Gastroesophageal sphincter (tissue), 4 donors: ENCODE measurements around the gene HLCS. TPM values are rescaled to one million over a fixed set of nuclear protein-coding genes. Genes with fewer than 3 reads are reported as not detected.

ENCODE experiments used
- ATAC-seq: fragments of 150-250 bp; one replicate; pipeline ENCODE4 v1.9.1; 2016; ENCODE audit warnings: mild to moderate bottlenecking, moderate library complexity
- H3K27ac ChIP-seq, 4 donors: fragments of 200-600 bp; sonication (generic) in 3 of 4; 1 replicate in 3 of 4; 2 replicates in 1 of 4; pipeline ENCODE4 v1.5.1; 2016 to 2019
- H3K27me3 ChIP-seq: fragments of 200-600 bp; sonication (generic); one replicate; pipeline ENCODE4 v1.5.1; 2019
- H3K36me3 ChIP-seq, 2 donors: fragments of 200-600 bp; sonication (generic); one replicate each; pipeline ENCODE4 v1.5.1; 2019; ENCODE audit warnings: control low read depth in 1 of 2
- H3K4me1 ChIP-seq, 3 donors: fragments of 200-600 bp; sonication (generic); 1 replicate in 2 of 3; 2 replicates in 1 of 3; pipeline ENCODE4 v1.5.1; 2016 to 2019; ENCODE audit warnings: control low read depth in 2 of 3
- H3K4me3 ChIP-seq, 2 donors: fragments of 200-600 bp; sonication (generic); one replicate each; pipeline ENCODE4 v1.5.1; 2019; ENCODE audit warnings: mild to moderate bottlenecking in 1 of 2, moderate library complexity in 1 of 2
- H3K9me3 ChIP-seq, 3 donors: fragments of 200-600 bp; sonication (generic); one replicate each; pipeline ENCODE4 v1.5.1; 2017 to 2019; ENCODE audit warnings: control low read depth in 2 of 3
- EP300 ChIP-seq: sonication (generic); formaldehyde crosslinking; IDR thresholded peaks from one replicate; pipeline ENCODE4 v1.6.1; 2017; ENCODE audit warnings: antibody characterized with exemption, mild to moderate bottlenecking
- POLR2A ChIP-seq, 2 donors: fragments of 450-650 bp; IDR thresholded peaks; one replicate each; pipeline ENCODE4 v1.6.1; 2017; ENCODE audit warnings: antibody characterized with exemption in 2 of 2, mild to moderate bottlenecking in 2 of 2, moderate library complexity in 1 of 2
- POLR2AphosphoS5 ChIP-seq: sonication (generic); formaldehyde crosslinking; IDR thresholded peaks from one replicate; pipeline ENCODE4 v1.6.1; 2017; ENCODE audit warnings: antibody characterized with exemption
- WGBS, 2 donors: methylation state at CpG; one replicate each; pipeline ENCODE4 v1.1.5; 2018; ENCODE audit warnings: low coverage in 1 of 2; 5-methylcytosine and 5-hydroxymethylcytosine counted together
- total RNA-seq, 4 donors: library from RNA; depleted of rRNA; stranded (reverse); fragments of >200 nt; gene quantifications; one replicate each; pipeline ENCODE4 v1.1.0, GENCODE V29; 2016
- TF ChIP-seq, protein P1 (sequence below), 4 experiments: fragments of 200-600 bp in 2 of 4; fragments of 450-650 bp in 2 of 4; sonication (generic) in 1 of 4; IDR thresholded peaks; one replicate each; pipeline ENCODE4 v1.5.1; 2017 to 2019; ENCODE audit warnings: antibody characterized with exemption in 4 of 4, mild to moderate bottlenecking in 2 of 4, moderate library complexity in 2 of 4

HLCS gene
- total RNA-seq, 4 donors from 2014 or later: 14.4 to 33.3 (median 24.9) TPM

DNA sequence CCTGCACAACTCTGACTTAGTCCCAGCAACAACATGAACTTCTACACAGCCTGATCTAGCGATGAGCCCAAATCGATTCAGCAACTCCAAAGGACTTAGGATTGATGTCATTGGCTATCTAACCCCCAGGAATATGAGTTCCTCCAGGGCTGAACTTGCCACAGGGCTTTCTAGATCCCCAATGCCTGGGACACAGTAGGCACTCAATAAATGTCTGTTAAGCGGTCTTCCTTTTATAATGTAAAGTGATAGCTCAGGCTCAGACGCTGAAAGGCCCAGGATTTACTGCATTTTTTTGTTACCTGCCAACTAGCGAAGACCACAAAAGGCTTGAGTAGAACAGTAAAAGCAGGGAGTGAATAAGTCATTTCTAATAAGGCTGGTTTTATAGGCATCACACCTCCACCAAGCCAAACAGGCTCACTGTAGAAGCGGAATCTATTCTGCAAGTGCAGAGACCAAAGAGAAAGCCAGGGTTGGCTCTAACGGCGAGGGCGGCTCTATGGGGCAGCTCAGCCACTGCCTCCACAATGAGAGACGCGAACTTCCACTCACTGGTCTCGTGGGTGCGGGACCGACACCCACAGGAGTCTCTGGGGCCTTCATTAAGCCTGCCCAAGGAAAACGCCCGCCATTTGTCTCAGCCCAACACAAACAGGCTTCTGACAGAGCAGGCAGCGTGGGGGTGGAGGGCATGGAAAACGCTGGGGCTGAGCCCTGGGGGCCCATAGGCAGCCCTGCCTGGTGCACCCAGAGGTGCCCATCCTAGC, 52.0 kb downstream of the HLCS start:
- no peaks in the 10 kb centered on the region for H3K27me3 ChIP-seq
- 82 to 84% methylated on average over 4 to 5 of the region's 18 CpGs for WGBS, 2 donors
- no peak for ATAC-seq
- H3K9me3 ChIP-seq: no peaks in the 10 kb centered on the region
- H3K4me1 ChIP-seq: peaks cover 0 to 16% (median 0%) of the 10 kb centered on the region in 3 donors
- H3K4me3 ChIP-seq: no peak overlapping the region
- H3K27ac ChIP-seq: no peak overlapping the region
- no peaks in the 10 kb centered on the region for H3K36me3 ChIP-seq
- TF ChIP-seq POLR2A (IDR thresholded peaks at IDR 0.05): no peak
- TF ChIP-seq, protein P1, sequence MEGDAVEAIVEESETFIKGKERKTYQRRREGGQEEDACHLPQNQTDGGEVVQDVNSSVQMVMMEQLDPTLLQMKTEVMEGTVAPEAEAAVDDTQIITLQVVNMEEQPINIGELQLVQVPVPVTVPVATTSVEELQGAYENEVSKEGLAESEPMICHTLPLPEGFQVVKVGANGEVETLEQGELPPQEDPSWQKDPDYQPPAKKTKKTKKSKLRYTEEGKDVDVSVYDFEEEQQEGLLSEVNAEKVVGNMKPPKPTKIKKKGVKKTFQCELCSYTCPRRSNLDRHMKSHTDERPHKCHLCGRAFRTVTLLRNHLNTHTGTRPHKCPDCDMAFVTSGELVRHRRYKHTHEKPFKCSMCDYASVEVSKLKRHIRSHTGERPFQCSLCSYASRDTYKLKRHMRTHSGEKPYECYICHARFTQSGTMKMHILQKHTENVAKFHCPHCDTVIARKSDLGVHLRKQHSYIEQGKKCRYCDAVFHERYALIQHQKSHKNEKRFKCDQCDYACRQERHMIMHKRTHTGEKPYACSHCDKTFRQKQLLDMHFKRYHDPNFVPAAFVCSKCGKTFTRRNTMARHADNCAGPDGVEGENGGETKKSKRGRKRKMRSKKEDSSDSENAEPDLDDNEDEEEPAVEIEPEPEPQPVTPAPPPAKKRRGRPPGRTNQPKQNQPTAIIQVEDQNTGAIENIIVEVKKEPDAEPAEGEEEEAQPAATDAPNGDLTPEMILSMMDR (IDR thresholded peaks at IDR 0.05): no peak
- no peak for TF ChIP-seq EP300
- no peak for TF ChIP-seq POLR2AphosphoS5

DNA sequence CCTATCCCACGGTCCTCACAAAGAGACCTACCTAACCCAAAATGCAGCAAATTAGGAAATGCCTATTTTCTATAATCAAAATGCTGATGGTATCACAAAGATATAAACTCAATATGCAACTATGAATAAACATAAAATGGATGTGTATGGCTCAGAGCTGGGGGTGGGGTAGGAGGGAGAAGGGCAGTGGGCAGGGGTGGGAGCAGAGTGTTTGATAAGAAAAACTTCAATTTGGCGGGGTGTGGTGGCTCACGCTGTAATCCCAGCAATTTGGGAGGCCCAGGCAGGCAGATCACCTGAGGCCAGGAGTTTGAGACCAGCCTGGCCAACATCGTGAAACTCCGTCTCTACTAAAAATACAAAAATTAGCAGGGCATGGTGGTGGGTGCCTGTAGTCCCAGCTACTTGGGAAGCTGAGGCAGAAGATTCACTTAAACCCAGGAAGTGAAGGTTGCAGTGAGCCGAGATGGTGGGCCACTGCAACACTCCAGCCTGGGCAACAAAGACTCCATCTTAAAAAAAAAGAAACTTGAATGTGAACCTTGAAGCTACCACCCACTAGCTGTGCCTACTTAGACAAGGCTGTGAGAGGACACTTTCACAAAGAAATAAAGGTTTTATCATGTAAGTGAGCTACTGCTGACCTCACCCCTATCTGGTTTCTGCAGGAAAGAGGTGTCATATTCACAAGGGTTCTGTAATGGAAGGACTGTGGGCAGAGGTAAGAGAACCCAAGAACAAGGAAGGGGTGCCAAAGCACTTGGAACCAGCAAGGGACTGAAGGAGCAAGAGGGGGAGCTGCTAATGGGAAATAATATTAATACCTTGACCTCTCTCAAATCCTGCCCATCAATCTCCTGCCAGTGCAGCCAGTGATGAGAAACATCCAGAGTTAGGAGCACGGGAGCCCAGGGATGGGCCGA, 53.0 kb downstream of the HLCS start:
- no peaks in the 10 kb centered on the region for H3K9me3 ChIP-seq
- H3K4me1 ChIP-seq: peaks cover 0 to 16% (median 0%) of the 10 kb centered on the region in 3 donors
- no peaks in the 10 kb centered on the region for H3K27me3 ChIP-seq
- TF ChIP-seq, protein P1 (IDR thresholded peaks at IDR 0.05): no peak
- TF ChIP-seq POLR2AphosphoS5 (no peak), POLR2A (IDR thresholded peaks at IDR 0.05) (no peak), EP300 (no peak)
- ATAC-seq: no peak
- WGBS, 2 donors: 97 to 100% methylated on average over 5 to 7 of the region's 8 CpGs
- no peaks in the 10 kb centered on the region for H3K36me3 ChIP-seq
- no peak overlapping the region for H3K4me3 ChIP-seq
- no peak overlapping the region for H3K27ac ChIP-seq

DNA sequence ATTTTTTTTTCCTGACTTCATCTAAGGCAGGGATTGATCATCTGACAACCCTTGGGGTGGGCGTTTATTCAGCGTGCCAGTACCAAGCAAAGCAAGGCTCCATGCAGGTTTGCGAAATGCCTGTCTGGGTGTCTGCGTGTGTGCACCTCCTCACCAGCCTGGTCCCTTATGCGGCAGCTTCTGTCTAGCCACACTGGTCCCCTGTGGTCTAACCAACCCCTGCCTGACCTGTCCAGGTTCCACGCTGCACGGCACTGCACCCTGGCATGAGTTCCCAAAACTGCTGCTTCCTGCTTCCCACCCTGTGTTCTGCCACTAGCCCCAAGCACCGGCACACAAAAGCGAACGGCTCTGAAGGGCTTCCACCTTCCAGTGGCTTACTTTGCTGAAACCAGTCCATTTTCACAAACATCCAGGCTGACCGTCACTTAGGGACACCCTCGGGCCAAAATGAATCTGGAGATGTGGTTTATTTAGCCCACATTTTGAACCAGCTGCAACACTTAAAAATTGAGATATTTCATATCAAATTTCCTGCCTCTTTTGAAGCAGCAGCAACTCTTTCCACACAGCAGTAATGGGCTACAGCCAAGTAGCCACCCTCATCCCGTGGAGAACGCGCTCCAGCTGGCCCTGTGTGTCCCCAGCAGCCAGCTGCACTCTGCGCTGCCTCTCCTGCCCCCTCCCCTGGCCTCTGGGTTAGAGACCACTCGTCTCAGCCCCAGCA, 55.7 kb downstream of the HLCS start:
- Histone ChIP-seq H3K9me3 (no peaks in the 10 kb centered on the region), H3K27ac (no peak overlapping the region), H3K4me3 (no peak overlapping the region), H3K4me1 (no peaks in the 10 kb centered on the region), H3K36me3 (no peaks in the 10 kb centered on the region), H3K27me3 (no peaks in the 10 kb centered on the region)
- TF ChIP-seq POLR2A (IDR thresholded peaks at IDR 0.05) (no peak), POLR2AphosphoS5 (no peak), EP300 (no peak)
- TF ChIP-seq, protein P1 (IDR thresholded peaks at IDR 0.05): no peak
- 74 to 97% methylated on average over 7 to 14 of the region's 17 CpGs for WGBS, 2 donors
- ATAC-seq: no peak

DNA sequence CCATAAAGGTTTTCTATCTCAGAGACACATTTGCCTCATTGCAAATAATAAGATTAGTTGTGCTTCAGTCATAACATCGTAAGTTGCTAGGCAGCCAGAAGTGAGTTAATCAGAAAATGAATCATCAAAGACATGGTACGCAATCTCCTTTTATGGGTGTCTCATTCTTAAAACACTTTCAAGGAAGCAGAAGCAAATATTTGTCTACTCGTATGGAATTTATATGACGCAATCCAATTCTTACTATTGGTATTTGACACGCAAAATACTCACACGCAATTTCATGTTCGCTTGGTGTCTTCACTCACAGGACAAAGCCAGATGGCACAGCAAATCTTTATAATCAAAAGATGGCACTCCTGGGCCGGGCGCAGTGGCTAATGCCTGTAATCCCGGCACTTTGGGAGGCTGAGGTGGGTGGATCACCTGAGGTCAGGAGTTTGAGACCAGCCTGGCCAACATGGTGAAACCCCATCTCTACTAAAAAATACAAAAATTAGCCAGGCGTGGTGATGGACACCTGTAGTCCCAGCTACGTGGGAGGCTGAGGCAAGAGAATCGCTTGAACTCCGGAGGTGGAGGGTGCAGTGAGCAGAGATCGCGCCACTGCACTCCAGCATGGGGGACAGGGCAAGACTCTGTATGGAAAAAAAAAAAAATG, 56.4 kb downstream of the HLCS start:
- no peak for ATAC-seq
- no peaks in the 10 kb centered on the region for H3K36me3 ChIP-seq
- TF ChIP-seq, protein P1 (IDR thresholded peaks at IDR 0.05): no peak
- TF ChIP-seq POLR2AphosphoS5 (no peak), EP300 (no peak), POLR2A (IDR thresholded peaks at IDR 0.05) (no peak)
- H3K9me3 ChIP-seq: no peaks in the 10 kb centered on the region
- H3K4me3 ChIP-seq: no peak overlapping the region
- no peaks in the 10 kb centered on the region for H3K4me1 ChIP-seq
- no peaks in the 10 kb centered on the region for H3K27me3 ChIP-seq
- H3K27ac ChIP-seq: no peak overlapping the region
- 84 to 94% methylated on average over 8 to 10 of the region's 16 CpGs for WGBS, 2 donors
